Fibroblast of the aortic adventitia (primary cell): Measurements from ENCODE around the gene RAC2. TPM values are rescaled to one million over a fixed set of nuclear protein-coding genes. Genes with fewer than 3 reads are reported as not detected.

Experiments used
- DNase-seq: peaks from one replicate; pipeline ENCODE4 v3.0.0-alpha.2; 2010; ENCODE audit warnings: low read depth
- H3K4me3 ChIP-seq: 2 replicates; pipeline ENCODE4 v1.5.1; 2011; ENCODE audit warnings: low read depth, mild to moderate bottlenecking, control low read depth, low read length, moderate library complexity
- CTCF ChIP-seq: IDR thresholded peaks from 2 replicates; pipeline ENCODE4 v1.5.1; 2011; ENCODE audit warnings: mild to moderate bottlenecking, low read length, control low read depth, inconsistent platforms; ENCODE audit not compliant: insufficient read depth
- total RNA-seq: library from RNA; depleted of rRNA; stranded (reverse); fragments of >200 nt; gene quantifications from 2 replicates; pipeline ENCODE4 v1.2.3, GENCODE V29; 2012; ENCODE audit warnings: low replicate concordance

RAC2 gene
- total RNA-seq, 1 donor, result 14.4 TPM

GRCh38 chr22:37263966-37264887 lies 20.2 kb upstream of the RAC2 start:
- TF ChIP-seq CTCF, result no peak
- no peak for DNase-seq
- no peak overlapping the region for H3K4me3 ChIP-seq

- TF ChIP-seq CTCF, result no peak
- DNase-seq, result no peak
- no peak overlapping the region for H3K4me3 ChIP-seq
These were observed 18.3 kb upstream of the RAC2 start for GRCh38 chr22:37262346-37262745.

- no peak overlapping the region for H3K4me3 ChIP-seq
- DNase-seq, result peak; percentile 55
- TF ChIP-seq CTCF, result peak; percentile 93
These were observed 16.9 kb upstream of the RAC2 start for GRCh38 chr22:37260901-37261336.

GRCh38 chr22:37260155-37260795 lies 16.2 kb upstream of the RAC2 start:
- no peak overlapping the region for H3K4me3 ChIP-seq
- no peak for TF ChIP-seq CTCF
- DNase-seq, result no peak

GRCh38 chr22:37259540-37260029 lies 15.5 kb upstream of the RAC2 start:
- peak; percentile 75 for DNase-seq
- H3K4me3 ChIP-seq, result peak overlapping the region; percentile 22
- TF ChIP-seq CTCF, result peak; percentile 84

- H3K4me3 ChIP-seq, result no peak overlapping the region
- TF ChIP-seq CTCF, result no peak
- no peak for DNase-seq
These were observed 14.8 kb upstream of the RAC2 start for GRCh38 chr22:37258753-37259401.
